ENCODE results near the gene GSTM4. TPM values are rescaled to one million over a fixed set of nuclear protein-coding genes. Genes with fewer than 3 reads are reported as not detected.
A peak's percentile ranks its signal among the peaks of the same experiment; 100 is the strongest.

GSTM4 gene
- total RNA-seq, 2 donors from 2014 or later, result 24.1 to 37.2 TPM

- H3K4me3 ChIP-seq, result peak overlapping the region; percentile 35 to 71
- no peaks in the 10 kb centered on the region for H3K36me3 ChIP-seq (replicated peaks in 1 of 2; ENCODE audit: insufficient read depth in 1 of 2, low read depth in 2 of 2)
- intact Hi-C loops (cut with DNase I), result no loop called here
- peak overlapping the region in 3 of 4 donors; percentile 80 to 85 (median 83) for H3K27ac ChIP-seq
- TF ChIP-seq POLR2A (IDR thresholded peaks at IDR 0.05), result no peak
- TF ChIP-seq CTCF (IDR thresholded peaks at IDR 0.05), result no peak
- H3K9me3 ChIP-seq, result no peaks in the 10 kb centered on the region
- DNase-seq, result peak; percentile 87 to 94 (median 90)
- H3K27me3 ChIP-seq, result no peaks in the 10 kb centered on the region
- peaks cover 46% of the 10 kb centered on the region for H3K4me1 ChIP-seq
- ATAC-seq, result peak; percentile 70
- 0 to 1% methylated on average over 3 to 18 of the region's 18 CpGs for WGBS, 2 donors
Observed at GRCh38 chr1:109620841-109621286, 35.0 kb upstream of the GSTM4 start.

- peak overlapping the region in 3 of 4 donors; percentile 80 to 85 (median 83) for H3K27ac ChIP-seq
- H3K4me1 ChIP-seq, result peaks cover 46% of the 10 kb centered on the region
- no peaks in the 10 kb centered on the region for H3K27me3 ChIP-seq
- no peak for ATAC-seq
- no peaks in the 10 kb centered on the region for H3K9me3 ChIP-seq
- DNase-seq, result no peak
- intact Hi-C loops (cut with DNase I), result no loop called here
- peak overlapping the region; percentile 35 to 71 for H3K4me3 ChIP-seq
- no peak for TF ChIP-seq POLR2A (IDR thresholded peaks at IDR 0.05)
- TF ChIP-seq CTCF (IDR thresholded peaks at IDR 0.05), result no peak
- H3K36me3 ChIP-seq (replicated peaks in 1 of 2; ENCODE audit: insufficient read depth in 1 of 2, low read depth in 2 of 2), result no peaks in the 10 kb centered on the region
- 25 to 49% methylated on average over 11 to 13 of the region's 13 CpGs for WGBS, 2 donors
Observed at GRCh38 chr1:109621379-109622136, 34.3 kb upstream of the GSTM4 start.

- DNase-seq (no peak), ATAC-seq (no peak)
- no peaks in the 10 kb centered on the region for H3K9me3 ChIP-seq
- WGBS, 2 donors, result 75 to 77% methylated on average over 11 of the region's 11 CpGs
- H3K4me1 ChIP-seq, result peaks cover 46% of the 10 kb centered on the region
- intact Hi-C loops (cut with DNase I), result no loop called here
- H3K4me3 ChIP-seq, result no peak overlapping the region
- TF ChIP-seq POLR2A (IDR thresholded peaks at IDR 0.05) (no peak), CTCF (IDR thresholded peaks at IDR 0.05) (no peak)
- no peaks in the 10 kb centered on the region for H3K27me3 ChIP-seq
- H3K36me3 ChIP-seq (replicated peaks in 1 of 2; ENCODE audit: insufficient read depth in 1 of 2, low read depth in 2 of 2), result peaks cover 0 to 4% of the 10 kb centered on the region in 2 donors
- peak overlapping the region in 1 of 4 donors; percentile 12 for H3K27ac ChIP-seq
Observed at GRCh38 chr1:109622137-109622892, 33.6 kb upstream of the GSTM4 start.

- intact Hi-C loops (cut with DNase I), result no loop called here
- no peak overlapping the region for H3K4me3 ChIP-seq
Observed at GRCh38 chr1:109622895-109623294, 33.0 kb upstream of the GSTM4 start.

More at GRCh38 chr1:109622895-109623294, 33.0 kb upstream of the GSTM4 start:
- H3K36me3 ChIP-seq (replicated peaks in 1 of 2; ENCODE audit: insufficient read depth in 1 of 2, low read depth in 2 of 2), result peaks cover 0 to 8% of the 10 kb centered on the region in 2 donors
- H3K9me3 ChIP-seq, result no peaks in the 10 kb centered on the region
- H3K27me3 ChIP-seq, result no peaks in the 10 kb centered on the region
- H3K27ac ChIP-seq, result peak overlapping the region in 1 of 4 donors; percentile 12
- peaks cover 46% of the 10 kb centered on the region for H3K4me1 ChIP-seq
- WGBS, 2 donors, result 75 to 94% methylated on average over 3 of the region's 3 CpGs
- no peak for ATAC-seq
- no peak for DNase-seq
- TF ChIP-seq POLR2A (IDR thresholded peaks at IDR 0.05), result no peak
- TF ChIP-seq CTCF (IDR thresholded peaks at IDR 0.05), result no peak

Data from body of pancreas (tissue), 4 donors.